Neural cell (in vitro differentiated cells): ENCODE results near the gene STON2. TPM values are rescaled to one million over a fixed set of nuclear protein-coding genes. Genes with fewer than 3 reads are reported as not detected.

Experiments used
- H2AFZ ChIP-seq: fragments of 200-600, 300-800 bp; sonication (generic), shearing (Covaris generic); 2 replicates; pipeline ENCODE4 v1.6.0; 2014; ENCODE audit warnings: low read depth, mild to moderate bottlenecking, antibody characterized with exemption, low read length, moderate library complexity
- H3F3A ChIP-seq: fragments of 200-600 bp; shearing (Covaris generic); 2 replicates; pipeline ENCODE4 v1.6.1; 2016; ENCODE audit warnings: mild to moderate bottlenecking, moderate library complexity, mixed read lengths, antibody characterized with exemption, low read length; ENCODE audit not compliant: insufficient read depth, poor library complexity, severe bottlenecking
- H3K27ac ChIP-seq: fragments of 200-600, 300-800 bp; sonication (generic), shearing (Covaris generic); 2 replicates; pipeline ENCODE4 v1.5.1; 2014; ENCODE audit warnings: mild to moderate bottlenecking, low read length, moderate library complexity
- H3K27me3 ChIP-seq: fragments of 300-800, 200-600 bp; sonication (generic), shearing (Covaris generic); 2 replicates; pipeline ENCODE4 v1.6.0; 2014; ENCODE audit warnings: mild to moderate bottlenecking, low read depth, low read length, moderate library complexity; ENCODE audit not compliant: insufficient read depth
- H3K36me3 ChIP-seq: fragments of 300-800, 200-600 bp; sonication (generic), shearing (Covaris generic); 2 replicates; pipeline ENCODE4 v1.5.1; 2014; ENCODE audit warnings: mild to moderate bottlenecking, antibody characterized with exemption, low read length, moderate library complexity; ENCODE audit not compliant: insufficient read depth
- H3K4me2 ChIP-seq: fragments of 300-800, 200-600 bp; sonication (generic), shearing (Covaris generic); 2 replicates; pipeline ENCODE4 v1.6.0; 2014; ENCODE audit warnings: mild to moderate bottlenecking, low read length
- H3K4me3 ChIP-seq: fragments of 300-800, 200-600 bp; sonication (generic), shearing (Covaris generic); 2 replicates; pipeline ENCODE4 v1.5.1; 2014; ENCODE audit warnings: mild to moderate bottlenecking, low read length, moderate library complexity
- H3K79me2 ChIP-seq: fragments of 200-600 bp; shearing (Covaris generic); replicated peaks from 2 replicates; pipeline ENCODE4 v1.6.0; 2014; ENCODE audit warnings: mild to moderate bottlenecking, low read length, moderate library complexity; ENCODE audit not compliant: insufficient read depth
- H3K9ac ChIP-seq: fragments of 300-800, 200-600 bp; sonication (generic), shearing (Covaris generic); 2 replicates; pipeline ENCODE4 v1.6.1; 2016; ENCODE audit warnings: mild to moderate bottlenecking, low read length, mixed read lengths
- H3K9me2 ChIP-seq: fragments of 200-600 bp; shearing (Covaris generic); 2 replicates; pipeline ENCODE4 v1.6.1; 2016; ENCODE audit warnings: mild to moderate bottlenecking, low read length, mixed read lengths; ENCODE audit not compliant: insufficient read depth
- H3K9me3 ChIP-seq: fragments of 200-600, 300-800 bp; sonication (generic), shearing (Covaris generic); 2 replicates; pipeline ENCODE4 v1.6.1; 2016; ENCODE audit warnings: mild to moderate bottlenecking, mixed run types, low read length, moderate library complexity, mixed read lengths
- H4K20me1 ChIP-seq: fragments of 200-600 bp; shearing (Covaris generic); 2 replicates; pipeline ENCODE4 v1.6.1; 2016; ENCODE audit warnings: mild to moderate bottlenecking, mixed run types; ENCODE audit not compliant: insufficient read depth
- CTCF ChIP-seq: fragments of 450-650 bp; IDR thresholded peaks from 2 replicates; pipeline ENCODE4 v1.5.1; 2014; ENCODE audit warnings: antibody characterized with exemption, mild to moderate bottlenecking, moderate library complexity; ENCODE audit not compliant: poor library complexity, severe bottlenecking
- EP300 ChIP-seq: fragments of 450-650 bp; conservative IDR thresholded peaks from 2 replicates; pipeline ENCODE4 v1.6.1; 2014; ENCODE audit warnings: antibody characterized with exemption, mild to moderate bottlenecking, moderate library complexity; ENCODE audit not compliant: poor library complexity, severe bottlenecking
- EZH2 ChIP-seq: fragments of 200-600, 300-800 bp; shearing (Covaris generic), sonication (generic); IDR thresholded peaks from 2 replicates; pipeline ENCODE4 v1.6.1; 2014; ENCODE audit warnings: antibody characterized with exemption, low read length, borderline replicate concordance, mild to moderate bottlenecking; ENCODE audit not compliant: insufficient read depth, poor library complexity, severe bottlenecking
- MXI1 ChIP-seq: fragments of 450-650 bp; conservative IDR thresholded peaks from 2 replicates; pipeline ENCODE4 v1.6.1; 2014; ENCODE audit warnings: antibody characterized with exemption, mild to moderate bottlenecking; ENCODE audit not compliant: poor library complexity, severe bottlenecking
- POLR2AphosphoS5 ChIP-seq: IDR thresholded peaks from 2 replicates; pipeline ENCODE4 v1.6.1; 2012
- RAD21 ChIP-seq: fragments of 450-650 bp; conservative IDR thresholded peaks from 2 replicates; pipeline ENCODE4 v1.6.1; 2014; ENCODE audit warnings: antibody characterized with exemption, mild to moderate bottlenecking, moderate library complexity
- REST ChIP-seq: IDR thresholded peaks from 2 replicates; pipeline ENCODE4 v1.6.1; 2012; ENCODE audit warnings: borderline replicate concordance
- SMC3 ChIP-seq: fragments of 450-650 bp; conservative IDR thresholded peaks from 2 replicates; pipeline ENCODE4 v1.6.1; 2014; ENCODE audit warnings: antibody characterized with exemption, mild to moderate bottlenecking, moderate library complexity; ENCODE audit not compliant: poor library complexity
- TAF1 ChIP-seq: IDR thresholded peaks from 2 replicates; pipeline ENCODE4 v1.6.1; 2012; ENCODE audit warnings: low read depth
- polyA plus RNA-seq: library from polyadenylated mRNA; depleted of rRNA; stranded (reverse); fragments of >200 nt; gene quantifications from 2 replicates; pipeline ENCODE4 v1.2.3, GENCODE V29; 2014

The STON2 gene
- polyA plus RNA-seq, 1 donor from 2014 or later: 11.3 TPM

GRCh38 chr14:81416981-81417380, 16.9 kb upstream of the STON2 start:
- Histone ChIP-seq H3K27ac (no peak overlapping the region), H3K79me2 (no peaks in the 10 kb centered on the region)

GRCh38 chr14:81416194-81416952, 16.2 kb upstream of the STON2 start:
- no peak overlapping the region for H2AFZ ChIP-seq
- H3K79me2 ChIP-seq: no peaks in the 10 kb centered on the region
- H3K36me3 ChIP-seq: no peaks in the 10 kb centered on the region
- no peaks in the 10 kb centered on the region for H3K27me3 ChIP-seq
- H3K9me3 ChIP-seq: peaks cover 3% of the 10 kb centered on the region
- H3K4me3 ChIP-seq: no peak overlapping the region
- H3K9ac ChIP-seq: no peak overlapping the region
- no peaks in the 10 kb centered on the region for H3K9me2 ChIP-seq
- no peaks in the 10 kb centered on the region for H3F3A ChIP-seq
- TF ChIP-seq POLR2AphosphoS5 (no peak), TAF1 (no peak), CTCF (no peak)
- H4K20me1 ChIP-seq: no peaks in the 10 kb centered on the region
- no peak overlapping the region for H3K27ac ChIP-seq
- H3K4me2 ChIP-seq: no peak overlapping the region

More at GRCh38 chr14:81416981-81417380, 16.9 kb upstream of the STON2 start:
- Histone ChIP-seq H3K4me2 (no peak overlapping the region), H3K27me3 (no peaks in the 10 kb centered on the region), H4K20me1 (no peaks in the 10 kb centered on the region), H3K4me3 (no peak overlapping the region), H2AFZ (no peak overlapping the region), H3K9ac (no peak overlapping the region), H3K9me3 (peaks cover under 1% of the 10 kb centered on the region), H3K9me2 (no peaks in the 10 kb centered on the region), H3F3A (no peaks in the 10 kb centered on the region), H3K36me3 (no peaks in the 10 kb centered on the region)
- no peak for TF ChIP-seq RAD21
- no peak for TF ChIP-seq REST
- no peak for TF ChIP-seq SMC3
- no peak for TF ChIP-seq MXI1
- TF ChIP-seq EZH2: no peak
- TF ChIP-seq CTCF: no peak
- TF ChIP-seq EP300: no peak
- TF ChIP-seq TAF1: no peak
- TF ChIP-seq POLR2AphosphoS5: no peak
